ENCODE measurements around the gene ADGRL4.

The ADGRL4 gene

GRCh38 chr1:78856096-78856495, 150.4 kb downstream of the ADGRL4 start:
- no peaks in the 10 kb centered on the region for H3K27me3 ChIP-seq (ENCODE audit: insufficient read depth, poor library complexity, severe bottlenecking)
- no peak for DNase-seq (ENCODE audit: low read depth in 1 of 2, low spot score in 1 of 2)
- TF ChIP-seq GABPA (IDR thresholded peaks at IDR 0.05; ENCODE audit: low read depth) (no peak), SPI1 (IDR thresholded peaks at IDR 0.05; ENCODE audit: borderline replicate concordance, low read depth) (no peak), POLR2AphosphoS5 (IDR thresholded peaks at IDR 0.05; ENCODE audit: low read depth) (no peak), REST (IDR thresholded peaks at IDR 0.05; ENCODE audit: insufficient replicate concordance, low read depth) (no peak)
- TF ChIP-seq, protein P1, sequence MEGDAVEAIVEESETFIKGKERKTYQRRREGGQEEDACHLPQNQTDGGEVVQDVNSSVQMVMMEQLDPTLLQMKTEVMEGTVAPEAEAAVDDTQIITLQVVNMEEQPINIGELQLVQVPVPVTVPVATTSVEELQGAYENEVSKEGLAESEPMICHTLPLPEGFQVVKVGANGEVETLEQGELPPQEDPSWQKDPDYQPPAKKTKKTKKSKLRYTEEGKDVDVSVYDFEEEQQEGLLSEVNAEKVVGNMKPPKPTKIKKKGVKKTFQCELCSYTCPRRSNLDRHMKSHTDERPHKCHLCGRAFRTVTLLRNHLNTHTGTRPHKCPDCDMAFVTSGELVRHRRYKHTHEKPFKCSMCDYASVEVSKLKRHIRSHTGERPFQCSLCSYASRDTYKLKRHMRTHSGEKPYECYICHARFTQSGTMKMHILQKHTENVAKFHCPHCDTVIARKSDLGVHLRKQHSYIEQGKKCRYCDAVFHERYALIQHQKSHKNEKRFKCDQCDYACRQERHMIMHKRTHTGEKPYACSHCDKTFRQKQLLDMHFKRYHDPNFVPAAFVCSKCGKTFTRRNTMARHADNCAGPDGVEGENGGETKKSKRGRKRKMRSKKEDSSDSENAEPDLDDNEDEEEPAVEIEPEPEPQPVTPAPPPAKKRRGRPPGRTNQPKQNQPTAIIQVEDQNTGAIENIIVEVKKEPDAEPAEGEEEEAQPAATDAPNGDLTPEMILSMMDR (IDR thresholded peaks at IDR 0.05; ENCODE audit: insufficient read depth, low read length) = no peak
- no peak overlapping the region for H3K27ac ChIP-seq (replicated peaks)
- no peak overlapping the region for H3K4me3 ChIP-seq (replicated peaks; ENCODE audit: insufficient read depth, low read length)

GRCh38 chr1:78855258-78855657, 151.3 kb downstream of the ADGRL4 start:
- Histone ChIP-seq H3K4me3 (replicated peaks; ENCODE audit: insufficient read depth, low read length) (no peak overlapping the region), H3K27me3 (ENCODE audit: insufficient read depth, poor library complexity, severe bottlenecking) (no peaks in the 10 kb centered on the region), H3K27ac (replicated peaks) (no peak overlapping the region)
- DNase-seq (ENCODE audit: low read depth in 1 of 2, low spot score in 1 of 2) = no peak
- TF ChIP-seq GABPA (IDR thresholded peaks at IDR 0.05; ENCODE audit: low read depth) (no peak), REST (IDR thresholded peaks at IDR 0.05; ENCODE audit: insufficient replicate concordance, low read depth) (no peak), SPI1 (IDR thresholded peaks at IDR 0.05; ENCODE audit: borderline replicate concordance, low read depth) (no peak), POLR2AphosphoS5 (IDR thresholded peaks at IDR 0.05; ENCODE audit: low read depth) (no peak)
- TF ChIP-seq, protein P1 (IDR thresholded peaks at IDR 0.05; ENCODE audit: insufficient read depth, low read length) = no peak

GRCh38 chr1:78854556-78854955, 152.0 kb downstream of the ADGRL4 start:
- no peak overlapping the region for H3K27ac ChIP-seq (replicated peaks)
- TF ChIP-seq POLR2AphosphoS5 (IDR thresholded peaks at IDR 0.05; ENCODE audit: low read depth) (no peak), SPI1 (IDR thresholded peaks at IDR 0.05; ENCODE audit: borderline replicate concordance, low read depth) (no peak), GABPA (IDR thresholded peaks at IDR 0.05; ENCODE audit: low read depth) (no peak)
- no peaks in the 10 kb centered on the region for H3K27me3 ChIP-seq (ENCODE audit: insufficient read depth, poor library complexity, severe bottlenecking)
- H3K4me3 ChIP-seq (replicated peaks; ENCODE audit: insufficient read depth, low read length) = no peak overlapping the region
- DNase-seq (ENCODE audit: low read depth in 1 of 2, low spot score in 1 of 2) = no peak

- Histone ChIP-seq H3K27ac (replicated peaks) (no peak overlapping the region), H3K27me3 (ENCODE audit: insufficient read depth, poor library complexity, severe bottlenecking) (no peaks in the 10 kb centered on the region), H3K4me3 (replicated peaks; ENCODE audit: insufficient read depth, low read length) (no peak overlapping the region)
- no peak for DNase-seq (ENCODE audit: low read depth in 1 of 2, low spot score in 1 of 2)
- TF ChIP-seq SPI1 (IDR thresholded peaks at IDR 0.05; ENCODE audit: borderline replicate concordance, low read depth) (no peak), GABPA (IDR thresholded peaks at IDR 0.05; ENCODE audit: low read depth) (no peak), REST (IDR thresholded peaks at IDR 0.05; ENCODE audit: insufficient replicate concordance, low read depth) (no peak), POLR2AphosphoS5 (IDR thresholded peaks at IDR 0.05; ENCODE audit: low read depth) (no peak)
- TF ChIP-seq, protein P1 (IDR thresholded peaks at IDR 0.05; ENCODE audit: insufficient read depth, low read length) = no peak
Observed at GRCh38 chr1:78843546-78843945, 163.0 kb downstream of the ADGRL4 start.
